Thoracic aorta (tissue), 2 donors: ENCODE data around the gene LRRC8D. TPM values are rescaled to one million over a fixed set of nuclear protein-coding genes. Genes with fewer than 3 reads are reported as not detected.

ENCODE experiments used
- ATAC-seq: fragments of 150-250 bp; one replicate; pipeline ENCODE4 v1.8.0; 2017; ENCODE audit warnings: low read depth; ENCODE audit not compliant: insufficient number of reproducible peaks, low FRiP score
- DNase-seq: peaks from one replicate; pipeline ENCODE4 v3.0.0-alpha.2; 2020; ENCODE audit warnings: low spot score
- H3K27ac ChIP-seq, 2 donors: fragments of 200-600 bp; sonication (generic); 1 replicate in 1 of 2; 2 replicates in 1 of 2; pipeline ENCODE4 v1.5.1; 2016; ENCODE audit warnings: mild to moderate bottlenecking in 2 of 2, moderate library complexity in 2 of 2
- H3K27me3 ChIP-seq: fragments of 200-600 bp; sonication (generic); replicated peaks from 2 replicates; pipeline ENCODE4 v1.6.0; 2016; ENCODE audit warnings: mild to moderate bottlenecking; ENCODE audit not compliant: insufficient read depth
- H3K36me3 ChIP-seq: fragments of 200-600 bp; sonication (generic); one replicate; pipeline ENCODE4 v1.5.1; 2016
- H3K4me1 ChIP-seq, 2 donors: fragments of 200-600 bp; sonication (generic); 1 replicate in 1 of 2; 2 replicates in 1 of 2; pipeline versions ENCODE4 v1.5.1 to v1.6.0; 2016; ENCODE audit warnings: low read depth in 2 of 2, mild to moderate bottlenecking in 1 of 2; ENCODE audit not compliant: control insufficient read depth in 1 of 2
- H3K4me3 ChIP-seq: fragments of 200-600 bp; sonication (generic); 2 replicates; pipeline ENCODE4 v1.5.1; 2016; ENCODE audit warnings: mild to moderate bottlenecking
- H3K9me3 ChIP-seq: fragments of 200-600 bp; sonication (generic); 2 replicates; pipeline ENCODE4 v1.5.1; 2016
- CTCF ChIP-seq: fragments of 200-600 bp; sonication (generic); IDR thresholded peaks from one replicate; pipeline ENCODE4 v1.5.1; 2019; ENCODE audit warnings: antibody characterized with exemption
- total RNA-seq, 2 donors: library from RNA; depleted of rRNA; stranded (reverse); fragments of >200 nt; gene quantifications; one replicate each; pipeline versions ENCODE4 v1.1.0 to v1.2.3, GENCODE V29; 2016

Gene LRRC8D
- total RNA-seq, 2 donors from 2014 or later = 8.8 to 10.7 TPM

- no peak for TF ChIP-seq CTCF
- no peak for ATAC-seq
Measured at GRCh38 chr1:89836252-89837035, 15.6 kb downstream of the LRRC8D start.

GRCh38 chr1:89837036-89837481, 16.2 kb downstream of the LRRC8D start:
- DNase-seq = no peak
- Histone ChIP-seq H3K4me3 (no peak overlapping the region), H3K4me1 (no peaks in the 10 kb centered on the region), H3K36me3 (no peaks in the 10 kb centered on the region), H3K9me3 (no peaks in the 10 kb centered on the region), H3K27me3 (no peaks in the 10 kb centered on the region), H3K27ac (no peak overlapping the region)
- no peak for ATAC-seq
- TF ChIP-seq CTCF = no peak

More at GRCh38 chr1:89836252-89837035, 15.6 kb downstream of the LRRC8D start:
- Histone ChIP-seq H3K9me3 (no peaks in the 10 kb centered on the region), H3K4me3 (no peak overlapping the region), H3K36me3 (no peaks in the 10 kb centered on the region), H3K4me1 (no peaks in the 10 kb centered on the region), H3K27me3 (no peaks in the 10 kb centered on the region), H3K27ac (no peak overlapping the region)
- DNase-seq = no peak

GRCh38 chr1:89837510-89837909, 16.7 kb downstream of the LRRC8D start:
- Histone ChIP-seq H3K9me3 (no peaks in the 10 kb centered on the region), H3K4me1 (peaks cover 0 to 3% of the 10 kb centered on the region in 2 donors), H3K27ac (no peak overlapping the region), H3K36me3 (no peaks in the 10 kb centered on the region), H3K4me3 (no peak overlapping the region), H3K27me3 (no peaks in the 10 kb centered on the region)
- TF ChIP-seq CTCF = no peak
- no peak for DNase-seq
- ATAC-seq = no peak

DNA sequence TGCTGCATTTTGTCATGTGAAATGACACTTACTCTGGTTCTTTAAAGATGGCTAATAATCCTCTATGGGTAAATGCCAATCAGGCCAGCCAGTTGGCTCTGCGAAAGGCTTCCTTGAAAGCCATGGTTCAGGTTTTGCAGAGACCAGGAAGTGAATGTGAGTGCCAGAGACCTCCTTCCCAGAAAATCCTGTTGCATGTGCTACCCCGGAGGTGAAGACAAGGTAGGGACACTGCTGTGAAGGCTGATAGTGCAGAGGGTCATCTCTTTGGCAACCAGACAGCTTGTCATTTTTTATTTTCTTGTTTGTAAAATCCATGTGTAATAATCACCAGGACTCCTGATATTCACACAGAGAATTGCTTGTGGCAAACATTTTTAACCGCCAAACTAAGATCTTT, 18.7 kb downstream of the LRRC8D start:
- Histone ChIP-seq H3K27me3 (no peaks in the 10 kb centered on the region), H3K27ac (no peak overlapping the region), H3K9me3 (no peaks in the 10 kb centered on the region), H3K4me1 (peaks cover 0 to 14% of the 10 kb centered on the region in 2 donors), H3K4me3 (no peak overlapping the region), H3K36me3 (no peaks in the 10 kb centered on the region)
- ATAC-seq = no peak
- DNase-seq = no peak
- TF ChIP-seq CTCF = no peak

DNA sequence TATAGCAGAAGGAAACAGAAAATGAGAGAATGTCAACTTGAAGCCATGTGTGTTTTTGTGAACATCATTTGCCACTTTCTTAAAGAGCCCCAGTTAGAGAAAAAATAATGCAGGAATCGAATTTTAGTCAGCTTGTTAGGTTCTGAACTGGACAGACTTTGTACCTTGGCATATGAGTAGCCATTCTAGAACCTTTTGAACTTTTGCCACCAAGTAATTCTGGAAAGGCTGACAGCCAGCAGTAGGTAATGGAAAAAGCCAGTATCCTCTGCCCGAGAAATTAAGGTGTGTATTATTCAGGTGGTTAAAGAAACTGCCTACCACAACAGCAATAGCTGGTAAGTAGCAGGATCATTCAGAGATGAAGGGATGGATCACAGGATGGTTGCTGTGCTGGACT, 20.7 kb downstream of the LRRC8D start:
- ATAC-seq (no peak), DNase-seq (no peak)
- H3K27ac ChIP-seq = no peak overlapping the region
- no peaks in the 10 kb centered on the region for H3K27me3 ChIP-seq
- H3K4me1 ChIP-seq = peaks cover 0 to 14% of the 10 kb centered on the region in 2 donors
- H3K9me3 ChIP-seq = no peaks in the 10 kb centered on the region
- no peak overlapping the region for H3K4me3 ChIP-seq
- H3K36me3 ChIP-seq = no peaks in the 10 kb centered on the region
- TF ChIP-seq CTCF = no peak
